Gastrocnemius medialis (tissue), 4 donors: ENCODE data around the gene IQCH. TPM values are rescaled to one million over a fixed set of nuclear protein-coding genes. Genes with fewer than 3 reads are reported as not detected.

Source experiments
- ATAC-seq, 2 donors: fragments of 150-250 bp; one replicate each; pipeline ENCODE4 v1.9.1; 2016
- DNase-seq, 2 donors: peaks; one replicate each; pipeline ENCODE4 v3.0.0-alpha.2; 2019
- H3K27ac ChIP-seq, 4 donors: fragments of 200-600 bp; sonication (generic); 1 replicate in 1 of 4; 2 replicates in 3 of 4; pipeline ENCODE4 v1.5.1; 2016 to 2018; ENCODE audit warnings: mild to moderate bottlenecking in 2 of 4, moderate library complexity in 1 of 4
- H3K27me3 ChIP-seq, 3 donors: fragments of 200-600 bp; sonication (generic) in 2 of 3; 1 replicate in 1 of 3; 2 replicates in 2 of 3; pipeline versions ENCODE4 v1.5.1 to v1.6.0; 2016 to 2019; ENCODE audit warnings: mild to moderate bottlenecking in 1 of 3, moderate library complexity in 1 of 3
- H3K36me3 ChIP-seq, 2 donors: fragments of 200-600 bp; sonication (generic) in 1 of 2; one replicate each; pipeline ENCODE4 v1.5.1; 2017 to 2018
- H3K4me1 ChIP-seq, 2 donors: fragments of 200-600 bp; sonication (generic) in 1 of 2; one replicate each; pipeline ENCODE4 v1.5.1; 2016 to 2017; ENCODE audit warnings: mild to moderate bottlenecking in 2 of 2
- H3K4me3 ChIP-seq, 4 donors: fragments of 200-600 bp; sonication (generic) in 3 of 4; 1 replicate in 1 of 4; 2 replicates in 3 of 4; pipeline ENCODE4 v1.5.1; 2016 to 2019; ENCODE audit warnings: mild to moderate bottlenecking in 2 of 4
- H3K9me3 ChIP-seq, 3 donors: fragments of 200-600 bp; sonication (generic) in 2 of 3; 1 replicate in 1 of 3; 2 replicates in 2 of 3; pipeline ENCODE4 v1.5.1; 2016 to 2019
- POLR2A ChIP-seq, 2 donors: fragments of 450-650 bp; IDR thresholded peaks; one replicate each; pipeline ENCODE4 v1.6.1; 2017; ENCODE audit warnings: antibody characterized with exemption in 2 of 2, mild to moderate bottlenecking in 2 of 2, moderate library complexity in 2 of 2
- in situ Hi-C, 4 donors: fragments of 200-750 bp; cut with MboI; loops; one replicate each; pipeline versions ENCODE4 v1.15.0 to v1.8.0; 2017; ENCODE audit warnings: low sequenced_read_pairs in 4 of 4
- intact Hi-C: fragments of 100-400 bp; cut with DNase I; formaldehyde crosslinking; loops from one replicate; pipeline ENCODE4 v1.15.1; 2023; ENCODE audit warnings: low total_unique reads
- total RNA-seq, 4 donors: library from RNA; depleted of rRNA; stranded (reverse); fragments of >200 nt; gene quantifications; one replicate each; pipeline versions ENCODE4 v1.1.0 to v1.2.3, GENCODE V29; 2016
- TF ChIP-seq, protein P1 (sequence below), 5 experiments: fragments of 450-650 bp in 3 of 5; fragments of 200-600 bp in 2 of 5; sonication (generic) in 2 of 5; IDR thresholded peaks in 4 of 5; conservative IDR thresholded peaks in 1 of 5; 1 replicate in 4 of 5; 2 replicates in 1 of 5; pipeline ENCODE4 v1.5.1; 2016 to 2019; ENCODE audit warnings: antibody characterized with exemption in 5 of 5, mild to moderate bottlenecking in 3 of 5, moderate library complexity in 3 of 5

The IQCH gene
- total RNA-seq, 4 donors from 2014 or later: 0.07 to 0.65 (median 0.32) TPM

DNA sequence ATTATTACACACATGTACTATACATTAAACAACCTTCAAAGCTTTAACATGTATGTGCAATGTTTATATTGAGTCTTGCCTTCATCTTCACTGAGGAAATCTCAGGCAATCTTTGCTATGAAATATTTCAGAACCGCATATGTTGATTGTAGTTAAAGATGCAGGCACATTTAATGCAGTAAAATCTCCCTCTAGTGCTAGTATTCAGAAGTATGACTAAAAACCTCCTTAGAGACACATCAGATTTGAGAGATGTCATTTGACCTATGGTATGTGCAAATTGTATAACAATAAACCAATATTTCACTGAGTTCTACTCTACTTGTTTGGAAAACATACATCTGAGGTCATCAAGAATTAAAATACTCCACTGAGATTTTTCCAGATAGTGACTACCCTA lies 142.6 kb downstream of the IQCH start:
- Histone ChIP-seq H3K27me3 (no peaks in the 10 kb centered on the region), H3K27ac (no peak overlapping the region), H3K9me3 (no peaks in the 10 kb centered on the region), H3K4me1 (no peaks in the 10 kb centered on the region), H3K36me3 (no peaks in the 10 kb centered on the region), H3K4me3 (no peak overlapping the region)
- intact Hi-C loops: no loop called here
- ATAC-seq: no peak
- in situ Hi-C loops: no loop called here
- TF ChIP-seq, protein P1, sequence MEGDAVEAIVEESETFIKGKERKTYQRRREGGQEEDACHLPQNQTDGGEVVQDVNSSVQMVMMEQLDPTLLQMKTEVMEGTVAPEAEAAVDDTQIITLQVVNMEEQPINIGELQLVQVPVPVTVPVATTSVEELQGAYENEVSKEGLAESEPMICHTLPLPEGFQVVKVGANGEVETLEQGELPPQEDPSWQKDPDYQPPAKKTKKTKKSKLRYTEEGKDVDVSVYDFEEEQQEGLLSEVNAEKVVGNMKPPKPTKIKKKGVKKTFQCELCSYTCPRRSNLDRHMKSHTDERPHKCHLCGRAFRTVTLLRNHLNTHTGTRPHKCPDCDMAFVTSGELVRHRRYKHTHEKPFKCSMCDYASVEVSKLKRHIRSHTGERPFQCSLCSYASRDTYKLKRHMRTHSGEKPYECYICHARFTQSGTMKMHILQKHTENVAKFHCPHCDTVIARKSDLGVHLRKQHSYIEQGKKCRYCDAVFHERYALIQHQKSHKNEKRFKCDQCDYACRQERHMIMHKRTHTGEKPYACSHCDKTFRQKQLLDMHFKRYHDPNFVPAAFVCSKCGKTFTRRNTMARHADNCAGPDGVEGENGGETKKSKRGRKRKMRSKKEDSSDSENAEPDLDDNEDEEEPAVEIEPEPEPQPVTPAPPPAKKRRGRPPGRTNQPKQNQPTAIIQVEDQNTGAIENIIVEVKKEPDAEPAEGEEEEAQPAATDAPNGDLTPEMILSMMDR (IDR thresholded peaks at IDR 0.05 in 4 of 5, conservative IDR thresholded peaks at IDR 0.05 in 1 of 5): no peak
- TF ChIP-seq POLR2A (IDR thresholded peaks at IDR 0.05): no peak
- DNase-seq: no peak

GRCh38 chr15:67399925-67400324 lies 145.3 kb downstream of the IQCH start:
- no peak overlapping the region for H3K27ac ChIP-seq
- no peak for TF ChIP-seq POLR2A (IDR thresholded peaks at IDR 0.05)
- TF ChIP-seq, protein P1 (IDR thresholded peaks at IDR 0.05 in 4 of 5, conservative IDR thresholded peaks at IDR 0.05 in 1 of 5): no peak
- H3K27me3 ChIP-seq: no peaks in the 10 kb centered on the region
- in situ Hi-C loops: no loop called here
- no peak overlapping the region for H3K4me3 ChIP-seq
- H3K4me1 ChIP-seq: no peaks in the 10 kb centered on the region
- ATAC-seq: no peak
- no peaks in the 10 kb centered on the region for H3K36me3 ChIP-seq
- intact Hi-C loops: no loop called here
- DNase-seq: no peak
- H3K9me3 ChIP-seq: no peaks in the 10 kb centered on the region

DNA sequence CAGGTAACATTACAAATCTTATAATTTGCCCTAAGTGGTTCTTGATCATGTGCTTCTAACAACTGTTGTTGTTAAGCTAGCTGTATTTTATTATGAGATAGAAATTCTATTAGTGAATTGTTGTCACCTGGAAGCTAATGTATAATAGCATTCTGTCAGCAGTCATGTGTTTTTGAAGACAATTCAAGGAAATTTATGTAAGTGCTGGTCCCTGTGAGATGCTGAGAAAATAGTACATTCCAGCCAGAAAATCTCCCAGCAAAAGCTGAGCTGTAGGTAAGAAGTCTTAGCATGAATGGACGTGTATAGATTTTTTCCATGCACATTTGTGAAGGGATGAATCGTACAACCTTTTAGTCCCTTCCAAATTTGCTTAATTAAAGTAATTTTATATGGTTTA lies 146.3 kb downstream of the IQCH start:
- intact Hi-C loops: no loop called here
- no peak overlapping the region for H3K4me3 ChIP-seq
- no peaks in the 10 kb centered on the region for H3K9me3 ChIP-seq
- H3K27ac ChIP-seq: no peak overlapping the region
- no peaks in the 10 kb centered on the region for H3K27me3 ChIP-seq
- TF ChIP-seq, protein P1 (IDR thresholded peaks at IDR 0.05 in 4 of 5, conservative IDR thresholded peaks at IDR 0.05 in 1 of 5): no peak
- no peak for TF ChIP-seq POLR2A (IDR thresholded peaks at IDR 0.05)
- DNase-seq: no peak
- ATAC-seq: no peak
- in situ Hi-C loops: no loop called here
- no peaks in the 10 kb centered on the region for H3K4me1 ChIP-seq
- no peaks in the 10 kb centered on the region for H3K36me3 ChIP-seq

DNA sequence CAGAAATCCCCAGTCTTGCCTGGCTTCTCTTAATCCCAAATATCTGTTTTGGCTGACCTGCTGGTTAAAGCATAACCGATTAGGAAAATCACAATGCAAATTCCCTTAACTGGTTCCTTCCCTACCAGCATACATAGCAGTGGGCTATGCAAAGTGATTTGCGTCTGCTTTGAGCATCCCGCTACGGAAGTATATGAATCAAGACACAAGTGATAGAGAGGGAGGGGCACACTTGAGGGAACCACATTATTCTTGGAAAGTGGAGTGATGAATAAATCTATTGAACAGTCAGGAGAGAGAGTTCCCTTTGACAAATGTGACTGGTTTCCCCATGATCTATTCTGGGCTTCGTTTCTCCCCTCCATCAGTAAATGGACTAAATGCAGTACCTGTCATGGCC lies 146.8 kb downstream of the IQCH start:
- in situ Hi-C loops: no loop called here
- ATAC-seq (no peak), DNase-seq (no peak)
- H3K27me3 ChIP-seq: no peaks in the 10 kb centered on the region
- TF ChIP-seq, protein P1 (IDR thresholded peaks at IDR 0.05 in 4 of 5, conservative IDR thresholded peaks at IDR 0.05 in 1 of 5): no peak
- no peak for TF ChIP-seq POLR2A (IDR thresholded peaks at IDR 0.05)
- H3K36me3 ChIP-seq: no peaks in the 10 kb centered on the region
- no peak overlapping the region for H3K27ac ChIP-seq
- no peaks in the 10 kb centered on the region for H3K4me1 ChIP-seq
- no peaks in the 10 kb centered on the region for H3K9me3 ChIP-seq
- intact Hi-C loops: no loop called here
- H3K4me3 ChIP-seq: no peak overlapping the region

DNA sequence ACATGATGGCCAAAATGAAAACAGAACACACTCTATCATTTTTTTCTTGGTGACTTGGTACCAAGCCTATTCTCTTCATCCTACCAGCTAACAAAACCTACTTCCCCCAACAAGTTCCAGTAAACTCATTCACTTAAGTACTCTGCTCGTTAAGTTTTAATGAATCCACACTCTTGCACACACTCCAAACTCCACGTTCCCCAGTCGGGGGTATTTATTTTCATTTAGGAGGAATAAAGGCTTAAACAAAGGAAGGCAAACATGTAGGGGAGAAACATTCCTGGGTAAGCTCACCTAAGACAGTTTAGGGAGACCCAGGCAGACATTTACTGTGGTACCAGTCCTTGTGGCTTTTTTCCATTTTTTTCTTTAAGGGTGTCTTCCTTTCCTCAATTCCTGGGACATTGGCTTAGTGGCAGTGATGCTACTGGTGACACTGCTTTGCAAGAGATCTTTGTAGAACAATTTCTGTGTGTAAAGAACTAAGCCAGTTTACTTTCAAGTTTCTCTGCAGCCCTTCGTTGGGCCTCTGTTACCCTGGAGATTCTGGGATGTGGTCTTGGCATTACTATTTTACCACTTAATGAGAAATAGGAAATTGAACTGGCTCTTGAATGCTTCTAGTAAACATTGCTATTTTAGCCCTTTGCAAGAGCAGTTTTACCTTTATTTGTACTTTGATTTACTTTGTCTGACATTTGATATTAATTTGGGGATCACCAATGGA lies 149.0 kb downstream of the IQCH start:
- Histone ChIP-seq H3K27me3 (no peaks in the 10 kb centered on the region), H3K4me3 (no peak overlapping the region), H3K36me3 (no peaks in the 10 kb centered on the region), H3K9me3 (no peaks in the 10 kb centered on the region), H3K27ac (no peak overlapping the region), H3K4me1 (no peaks in the 10 kb centered on the region)
- no peak for DNase-seq
- TF ChIP-seq, protein P1 (IDR thresholded peaks at IDR 0.05 in 4 of 5, conservative IDR thresholded peaks at IDR 0.05 in 1 of 5): no peak
- no peak for TF ChIP-seq POLR2A (IDR thresholded peaks at IDR 0.05)
- no peak for ATAC-seq
- in situ Hi-C loops (no loop called here), intact Hi-C loops (no loop called here)
